DND-41 (cell line): ENCODE results near the gene CENPX.

Experiments used
- EZH2 ChIP-seq: IDR thresholded peaks from 3 replicates; pipeline ENCODE4 v1.6.1; 2012; ENCODE audit warnings: borderline replicate concordance, low read depth, mild to moderate bottlenecking, moderate library complexity, low read length, inconsistent platforms; ENCODE audit not compliant: severe bottlenecking
- TF ChIP-seq, protein P1 (sequence below): IDR thresholded peaks from 2 replicates; pipeline ENCODE4 v1.5.1; 2012; ENCODE audit warnings: borderline replicate concordance, low read length, moderate library complexity, mild to moderate bottlenecking; ENCODE audit not compliant: poor library complexity, severe bottlenecking; ENCODE audit errors: extremely low read depth

DNA sequence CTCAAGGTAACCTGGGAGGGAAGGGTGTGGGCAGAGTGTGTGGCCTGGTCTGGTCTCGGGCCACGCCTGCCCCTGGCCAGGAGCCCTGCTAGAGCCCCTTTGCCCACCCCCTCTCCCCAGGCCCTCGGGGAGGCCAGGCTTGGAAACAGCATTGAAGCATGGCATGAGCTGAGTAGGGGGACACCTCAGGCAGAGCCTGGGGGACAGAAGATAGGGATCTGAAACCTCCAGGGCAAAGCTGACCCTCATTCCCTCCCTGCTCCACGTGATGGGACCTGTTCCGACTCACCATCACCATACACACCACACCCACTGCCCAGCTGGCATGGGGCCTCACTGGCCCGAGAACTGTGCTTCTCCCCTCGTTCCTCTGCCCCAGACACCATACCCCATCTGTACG is 26.4 kb upstream of the CENPX start:
- TF ChIP-seq, protein P1, sequence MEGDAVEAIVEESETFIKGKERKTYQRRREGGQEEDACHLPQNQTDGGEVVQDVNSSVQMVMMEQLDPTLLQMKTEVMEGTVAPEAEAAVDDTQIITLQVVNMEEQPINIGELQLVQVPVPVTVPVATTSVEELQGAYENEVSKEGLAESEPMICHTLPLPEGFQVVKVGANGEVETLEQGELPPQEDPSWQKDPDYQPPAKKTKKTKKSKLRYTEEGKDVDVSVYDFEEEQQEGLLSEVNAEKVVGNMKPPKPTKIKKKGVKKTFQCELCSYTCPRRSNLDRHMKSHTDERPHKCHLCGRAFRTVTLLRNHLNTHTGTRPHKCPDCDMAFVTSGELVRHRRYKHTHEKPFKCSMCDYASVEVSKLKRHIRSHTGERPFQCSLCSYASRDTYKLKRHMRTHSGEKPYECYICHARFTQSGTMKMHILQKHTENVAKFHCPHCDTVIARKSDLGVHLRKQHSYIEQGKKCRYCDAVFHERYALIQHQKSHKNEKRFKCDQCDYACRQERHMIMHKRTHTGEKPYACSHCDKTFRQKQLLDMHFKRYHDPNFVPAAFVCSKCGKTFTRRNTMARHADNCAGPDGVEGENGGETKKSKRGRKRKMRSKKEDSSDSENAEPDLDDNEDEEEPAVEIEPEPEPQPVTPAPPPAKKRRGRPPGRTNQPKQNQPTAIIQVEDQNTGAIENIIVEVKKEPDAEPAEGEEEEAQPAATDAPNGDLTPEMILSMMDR = no peak
- TF ChIP-seq EZH2 = no peak
